ENCODE measurements around the gene FAM171A1. TPM values are rescaled to one million over a fixed set of nuclear protein-coding genes. Genes with fewer than 3 reads are reported as not detected.

Gene FAM171A1
- total and polyA plus RNA-seq, 2 of the 13 experiments (the other 11 are each of a cell fraction or from before 2014, with no cell fraction given): 21.5 to 34.7 TPM

- TF ChIP-seq CAMTA2 (CRISPR knock-in tag; IDR thresholded peaks at IDR 0.05; ENCODE audit: borderline replicate concordance) (no peak), FOSL2 (CRISPR knock-in tag; IDR thresholded peaks at IDR 0.05) (no peak), ZNF232 (CRISPR knock-in tag; IDR thresholded peaks at IDR 0.05; ENCODE audit: borderline replicate concordance) (no peak), ZFP90 (CRISPR knock-in tag; IDR thresholded peaks at IDR 0.05; ENCODE audit: borderline replicate concordance) (no peak), PAWR (CRISPR knock-in tag; IDR thresholded peaks at IDR 0.05; ENCODE audit: borderline replicate concordance) (no peak), JUND (CRISPR knock-in tag; IDR thresholded peaks at IDR 0.05) (no peak), NR3C1 (CRISPR knock-in tag; IDR thresholded peaks at IDR 0.05) (no peak)
- TF ChIP-seq, protein P1, sequence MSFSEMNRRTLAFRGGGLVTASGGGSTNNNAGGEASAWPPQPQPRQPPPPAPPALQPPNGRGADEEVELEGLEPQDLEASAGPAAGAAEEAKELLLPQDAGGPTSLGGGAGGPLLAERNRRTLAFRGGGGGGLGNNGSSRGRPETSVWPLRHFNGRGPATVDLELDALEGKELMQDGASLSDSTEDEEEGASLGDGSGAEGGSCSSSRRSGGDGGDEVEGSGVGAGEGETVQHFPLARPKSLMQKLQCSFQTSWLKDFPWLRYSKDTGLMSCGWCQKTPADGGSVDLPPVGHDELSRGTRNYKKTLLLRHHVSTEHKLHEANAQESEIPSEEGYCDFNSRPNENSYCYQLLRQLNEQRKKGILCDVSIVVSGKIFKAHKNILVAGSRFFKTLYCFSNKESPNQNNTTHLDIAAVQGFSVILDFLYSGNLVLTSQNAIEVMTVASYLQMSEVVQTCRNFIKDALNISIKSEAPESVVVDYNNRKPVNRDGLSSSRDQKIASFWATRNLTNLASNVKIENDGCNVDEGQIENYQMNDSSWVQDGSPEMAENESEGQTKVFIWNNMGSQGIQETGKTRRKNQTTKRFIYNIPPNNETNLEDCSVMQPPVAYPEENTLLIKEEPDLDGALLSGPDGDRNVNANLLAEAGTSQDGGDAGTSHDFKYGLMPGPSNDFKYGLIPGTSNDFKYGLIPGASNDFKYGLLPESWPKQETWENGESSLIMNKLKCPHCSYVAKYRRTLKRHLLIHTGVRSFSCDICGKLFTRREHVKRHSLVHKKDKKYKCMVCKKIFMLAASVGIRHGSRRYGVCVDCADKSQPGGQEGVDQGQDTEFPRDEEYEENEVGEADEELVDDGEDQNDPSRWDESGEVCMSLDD (CRISPR knock-in tag; IDR thresholded peaks at IDR 0.05; ENCODE audit: borderline replicate concordance): no peak
- TF ChIP-seq, protein P2, sequence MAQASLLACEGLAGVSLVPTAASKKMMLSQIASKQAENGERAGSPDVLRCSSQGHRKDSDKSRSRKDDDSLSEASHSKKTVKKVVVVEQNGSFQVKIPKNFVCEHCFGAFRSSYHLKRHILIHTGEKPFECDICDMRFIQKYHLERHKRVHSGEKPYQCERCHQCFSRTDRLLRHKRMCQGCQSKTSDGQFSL (CRISPR knock-in tag; IDR thresholded peaks at IDR 0.05): no peak
Observed at GRCh38 chr10:15188603-15189002, 182.5 kb downstream of the FAM171A1 start (continued).

DNA sequence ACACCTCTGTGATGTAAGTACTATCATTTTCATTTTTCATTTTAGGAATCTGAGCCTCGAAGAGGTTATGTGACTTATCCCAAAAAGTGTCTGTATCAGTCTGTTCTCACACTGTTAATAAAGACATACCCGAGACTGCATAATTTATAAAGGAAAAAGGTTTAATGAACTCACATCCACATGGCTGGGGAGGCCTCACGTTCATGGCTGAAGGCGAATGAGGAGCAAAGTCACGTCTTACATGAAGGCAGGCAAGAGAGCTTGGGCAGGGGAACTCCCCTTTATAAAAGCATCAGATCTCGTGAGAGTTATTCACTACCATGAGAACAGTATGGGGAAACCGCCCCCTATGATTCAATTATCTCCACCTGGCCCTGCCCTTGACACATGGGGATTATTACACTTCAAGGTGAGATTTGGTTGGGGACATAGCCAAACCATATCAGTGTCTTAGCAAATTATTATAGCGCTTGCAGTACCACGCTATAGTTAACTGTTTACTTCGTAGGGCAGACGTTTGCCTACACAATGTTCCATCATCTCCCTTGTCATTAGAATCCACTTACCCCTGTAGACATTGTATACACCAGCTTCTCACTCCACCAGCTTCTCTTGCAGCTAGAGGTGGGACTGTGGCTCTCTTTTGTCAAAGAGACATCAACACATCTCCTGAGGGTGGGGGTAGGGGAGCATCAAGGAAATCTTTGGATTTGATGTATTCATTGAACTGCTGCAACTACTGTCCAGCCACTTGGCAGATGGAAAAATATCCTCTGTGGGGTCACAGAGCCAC, 187.2 kb downstream of the FAM171A1 start:
- Histone ChIP-seq H3K4me3 (replicated peaks in 1 of 3; ENCODE audit: insufficient read depth in 1 of 3, low read depth in 2 of 3, low read length in 3 of 3) (no peak overlapping the region), H3K4me2 (ENCODE audit: low read depth, low read length) (no peak overlapping the region), H3K27ac (ENCODE audit: extremely low read length, insufficient read depth, low read length) (no peak overlapping the region), H3K9me3 (ENCODE audit: low read length) (no peaks in the 10 kb centered on the region), H4K20me1 (ENCODE audit: insufficient read depth, low read length) (no peaks in the 10 kb centered on the region), H3K27me3 (ENCODE audit: control insufficient read depth in 1 of 2, insufficient read depth in 2 of 2, low read length in 2 of 2) (no peaks in the 10 kb centered on the region; a peak in 1 of 5 replicates), H3K4me1 (ENCODE audit: insufficient read depth, low read length) (peaks cover 33% of the 10 kb centered on the region), H3K79me2 (ENCODE audit: insufficient read depth, low read length) (no peaks in the 10 kb centered on the region), H3K36me3 (replicated peaks in 1 of 2; ENCODE audit: control insufficient read depth in 1 of 2, insufficient read depth in 2 of 2, low read length in 2 of 2) (no peaks in the 10 kb centered on the region), H3K9ac (ENCODE audit: insufficient read depth, low read depth, low read length) (no peak overlapping the region), H2AFZ (ENCODE audit: low read length) (no peak overlapping the region)
- ChIA-PET CTCF (ENCODE audit: low intra/inter-chr PET ratio, low total read pairs) (no interaction called here), POLR2A (no interaction called here)
- FAIRE-seq (no peak), DNase-seq (ENCODE audit: low spot score) (no peak), ATAC-seq (no peak)
- intact Hi-C loops (cut with micrococcal nuclease; ENCODE audit: unreplicated experiment) (no loop called here), in situ Hi-C loops (cut with HindIII; ENCODE audit: extremely low pct_ligation_motif_present, low pct_unique_long_range_greater_than_20kb) (no loop called here)
- 61% methylated on average over 11 of the region's 11 CpGs for WGBS (ENCODE audit: low lambda C conversion rate)
- BruUV-seq (replicated peaks): no TSS peak
- no peak for TF ChIP-seq TAF15 (IDR thresholded peaks at IDR 0.05; ENCODE audit: low read depth, low read length, poor library complexity, severe bottlenecking)
- TF ChIP-seq, protein P3, sequence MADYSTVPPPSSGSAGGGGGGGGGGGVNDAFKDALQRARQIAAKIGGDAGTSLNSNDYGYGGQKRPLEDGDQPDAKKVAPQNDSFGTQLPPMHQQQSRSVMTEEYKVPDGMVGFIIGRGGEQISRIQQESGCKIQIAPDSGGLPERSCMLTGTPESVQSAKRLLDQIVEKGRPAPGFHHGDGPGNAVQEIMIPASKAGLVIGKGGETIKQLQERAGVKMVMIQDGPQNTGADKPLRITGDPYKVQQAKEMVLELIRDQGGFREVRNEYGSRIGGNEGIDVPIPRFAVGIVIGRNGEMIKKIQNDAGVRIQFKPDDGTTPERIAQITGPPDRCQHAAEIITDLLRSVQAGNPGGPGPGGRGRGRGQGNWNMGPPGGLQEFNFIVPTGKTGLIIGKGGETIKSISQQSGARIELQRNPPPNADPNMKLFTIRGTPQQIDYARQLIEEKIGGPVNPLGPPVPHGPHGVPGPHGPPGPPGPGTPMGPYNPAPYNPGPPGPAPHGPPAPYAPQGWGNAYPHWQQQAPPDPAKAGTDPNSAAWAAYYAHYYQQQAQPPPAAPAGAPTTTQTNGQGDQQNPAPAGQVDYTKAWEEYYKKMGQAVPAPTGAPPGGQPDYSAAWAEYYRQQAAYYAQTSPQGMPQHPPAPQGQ (CRISPR knock-in tag; IDR thresholded peaks at IDR 0.05; ENCODE audit: borderline replicate concordance): no peak
- no peak for TF ChIP-seq SIX1 (CRISPR knock-in tag; IDR thresholded peaks at IDR 0.05; ENCODE audit: borderline replicate concordance)
- no peak for TF ChIP-seq ZNF605 (CRISPR knock-in tag; IDR thresholded peaks at IDR 0.05)
- TF ChIP-seq REPIN1 (CRISPR knock-in tag; IDR thresholded peaks at IDR 0.05; ENCODE audit: borderline replicate concordance, low read depth): no peak
- TF ChIP-seq, protein P4, sequence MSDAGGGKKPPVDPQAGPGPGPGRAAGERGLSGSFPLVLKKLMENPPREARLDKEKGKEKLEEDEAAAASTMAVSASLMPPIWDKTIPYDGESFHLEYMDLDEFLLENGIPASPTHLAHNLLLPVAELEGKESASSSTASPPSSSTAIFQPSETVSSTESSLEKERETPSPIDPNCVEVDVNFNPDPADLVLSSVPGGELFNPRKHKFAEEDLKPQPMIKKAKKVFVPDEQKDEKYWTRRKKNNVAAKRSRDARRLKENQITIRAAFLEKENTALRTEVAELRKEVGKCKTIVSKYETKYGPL (CRISPR knock-in tag; IDR thresholded peaks at IDR 0.05): no peak
- no peak for TF ChIP-seq NR0B2 (CRISPR knock-in tag; IDR thresholded peaks at IDR 0.05)
